ENCODE measurements around the gene FFAR1. TPM values are rescaled to one million over a fixed set of nuclear protein-coding genes. Genes with fewer than 3 reads are reported as not detected.

FFAR1 gene
- total RNA-seq, 4 donors from 2014 or later = not detected

DNA sequence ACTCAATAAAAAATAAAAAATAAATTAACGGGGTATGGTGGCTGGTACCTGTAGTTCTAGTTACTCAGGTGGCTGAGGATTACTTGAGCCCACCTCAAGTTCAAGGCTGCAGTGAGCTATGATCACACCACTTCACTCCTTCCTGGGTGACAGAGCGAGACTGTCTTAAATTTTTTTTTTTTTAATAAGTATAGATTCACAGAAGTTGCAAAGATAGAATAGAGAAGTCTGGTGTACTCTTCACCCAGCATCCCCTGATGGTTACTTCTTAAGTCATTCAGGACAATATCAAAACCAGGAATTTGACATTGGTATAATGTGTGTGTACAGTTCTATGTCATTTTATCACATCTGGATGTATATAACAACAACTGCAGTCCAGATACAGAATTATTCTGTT lies 26.4 kb upstream of the FFAR1 start:
- ATAC-seq (ENCODE audit: low FRiP score) (no peak), DNase-seq (ENCODE audit: low spot score) (no peak)
- no peak for TF ChIP-seq CTCF (IDR thresholded peaks at IDR 0.05)

- DNase-seq (ENCODE audit: low spot score) (no peak), ATAC-seq (ENCODE audit: low FRiP score) (no peak)
- TF ChIP-seq CTCF (IDR thresholded peaks at IDR 0.05) = no peak
Measured at GRCh38 chr19:35322014-35322413, 25.7 kb upstream of the FFAR1 start.

- no peak for TF ChIP-seq CTCF (IDR thresholded peaks at IDR 0.05)
- ATAC-seq (ENCODE audit: low FRiP score) (no peak), DNase-seq (ENCODE audit: low spot score) (no peak)
Measured at GRCh38 chr19:35327642-35328041, 20.1 kb upstream of the FFAR1 start.

GRCh38 chr19:35328851-35329285 lies 18.8 kb upstream of the FFAR1 start, which contains the start of gene CD22:
Gene CD22 (plus strand): TSS chr19:35329187. CDS start chr19:35332041, 2,854 bp downstream.
- ATAC-seq (ENCODE audit: low FRiP score) (no peak), DNase-seq (ENCODE audit: low spot score) (no peak)
- no peak for TF ChIP-seq CTCF (IDR thresholded peaks at IDR 0.05)

DNA sequence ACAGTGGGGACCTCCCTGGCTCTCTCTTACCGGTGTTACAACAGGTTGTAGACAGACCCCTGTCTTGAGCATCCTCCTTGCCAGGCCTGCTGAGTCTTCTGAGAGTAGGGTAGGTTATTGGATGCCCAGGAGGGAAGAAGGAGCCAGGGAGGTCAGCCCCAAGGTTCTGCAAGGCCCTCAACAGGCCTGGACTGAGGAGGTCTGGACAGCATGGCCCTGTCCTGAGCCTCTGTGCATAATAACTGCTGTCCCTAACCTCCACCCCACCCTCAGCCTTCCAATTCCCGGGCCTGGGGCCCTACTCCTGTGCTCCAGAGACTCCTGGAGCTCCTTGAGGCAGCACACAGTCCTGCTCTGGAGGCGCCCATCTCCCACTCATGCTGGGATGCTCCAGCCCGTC lies 18.4 kb upstream of the FFAR1 start:
- no peak for TF ChIP-seq CTCF (IDR thresholded peaks at IDR 0.05)
- no peak for DNase-seq (ENCODE audit: low spot score)
- ATAC-seq (ENCODE audit: low FRiP score) = no peak

- DNase-seq (ENCODE audit: low spot score) (no peak), ATAC-seq (ENCODE audit: low FRiP score) (no peak)
- no peak for TF ChIP-seq CTCF (IDR thresholded peaks at IDR 0.05)
Measured at GRCh38 chr19:35330475-35330874, 17.2 kb upstream of the FFAR1 start.

- no peak for TF ChIP-seq CTCF (IDR thresholded peaks at IDR 0.05)
- ATAC-seq (ENCODE audit: low FRiP score) (no peak), DNase-seq (ENCODE audit: low spot score) (no peak)
Measured at GRCh38 chr19:35331551-35332214, 16.0 kb upstream of the FFAR1 start.
